Stimulated activated CD8-positive, alpha-beta memory T cell treated with anti-CD3 and anti-CD28 coated beads, Interleukin-15, amount 100 ng/mL, for 48 hours (primary cell): ENCODE data around the gene ARID5B.

Experiments
- DNase-seq, 2 donors: peaks; one replicate each; pipeline ENCODE4 v3.0.0-alpha.2; 2020; ENCODE audit warnings: low read depth in 2 of 2

Gene ARID5B

DNA sequence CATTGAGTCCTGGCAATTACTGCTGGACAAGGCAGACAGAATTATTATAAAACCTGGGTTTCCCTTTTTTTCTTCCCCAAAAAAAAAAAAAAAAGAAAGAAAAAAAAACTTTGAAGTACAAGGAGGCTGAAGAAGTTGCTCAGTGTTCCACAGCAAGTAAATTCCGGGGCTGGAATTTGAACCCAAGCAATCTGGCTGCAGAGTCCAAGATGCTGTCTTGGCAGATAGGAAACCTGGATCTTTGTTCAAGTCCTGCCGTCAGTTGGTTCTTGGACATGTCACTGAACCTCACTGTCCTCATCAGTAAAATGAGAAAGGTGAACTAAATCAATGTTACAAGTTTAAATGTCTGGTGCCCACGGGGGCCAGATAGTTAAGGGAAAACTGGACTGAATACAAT lies 35.3 kb downstream of the ARID5B start:
- no peak for DNase-seq

DNA sequence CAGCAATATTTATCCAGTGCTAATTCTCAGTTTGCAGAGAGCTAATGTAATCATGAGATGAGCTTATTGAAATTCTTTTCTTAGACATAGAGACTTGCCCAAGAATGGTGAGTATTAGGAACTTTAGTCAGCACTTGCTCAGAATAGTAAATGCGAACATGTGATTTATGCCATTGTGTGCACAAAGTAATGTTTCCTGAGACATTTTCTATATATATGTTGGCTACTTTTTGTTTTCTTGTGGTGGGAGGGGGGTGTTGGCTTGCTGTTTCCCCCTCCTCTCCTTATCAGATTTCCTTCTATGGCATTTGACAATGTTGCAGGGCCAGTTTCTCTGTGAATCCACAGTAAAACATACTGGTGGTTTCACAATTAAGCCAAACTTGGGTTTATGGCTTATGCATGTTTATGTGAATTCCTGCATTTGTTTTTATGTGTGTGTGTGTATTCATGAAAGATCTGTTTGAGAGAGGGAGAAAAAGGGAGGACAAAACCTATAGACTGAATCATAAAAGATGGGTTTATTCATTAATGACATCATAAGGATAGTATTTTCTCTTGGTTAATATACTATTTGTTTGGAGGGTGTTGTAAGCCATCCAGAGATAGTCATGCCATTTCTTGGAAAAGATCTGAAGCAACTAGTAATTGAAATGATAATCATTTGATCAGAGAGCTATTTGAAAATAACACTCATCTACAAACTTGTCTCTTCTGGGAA lies 36.3 kb downstream of the ARID5B start:
- no peak for DNase-seq

DNA sequence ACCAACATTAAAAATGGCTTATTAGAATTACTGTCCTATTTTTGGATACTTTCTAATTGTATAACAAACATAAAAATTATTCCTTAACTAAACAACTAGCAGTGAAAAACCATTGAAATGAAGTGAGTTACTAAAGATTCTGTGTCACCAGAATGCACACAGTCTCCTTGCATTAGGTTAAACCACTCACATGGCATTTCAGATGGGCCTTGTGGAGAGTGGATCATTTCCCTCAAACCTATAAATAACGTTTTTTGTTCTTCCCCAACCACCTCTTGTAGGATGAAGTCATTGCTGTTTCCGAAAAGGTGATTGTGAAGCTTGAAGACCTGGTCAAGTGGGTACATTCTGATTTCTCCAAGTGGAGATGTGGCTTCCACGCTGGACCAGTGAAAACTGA lies 38.4 kb downstream of the ARID5B start:
- no peak for DNase-seq

DNA sequence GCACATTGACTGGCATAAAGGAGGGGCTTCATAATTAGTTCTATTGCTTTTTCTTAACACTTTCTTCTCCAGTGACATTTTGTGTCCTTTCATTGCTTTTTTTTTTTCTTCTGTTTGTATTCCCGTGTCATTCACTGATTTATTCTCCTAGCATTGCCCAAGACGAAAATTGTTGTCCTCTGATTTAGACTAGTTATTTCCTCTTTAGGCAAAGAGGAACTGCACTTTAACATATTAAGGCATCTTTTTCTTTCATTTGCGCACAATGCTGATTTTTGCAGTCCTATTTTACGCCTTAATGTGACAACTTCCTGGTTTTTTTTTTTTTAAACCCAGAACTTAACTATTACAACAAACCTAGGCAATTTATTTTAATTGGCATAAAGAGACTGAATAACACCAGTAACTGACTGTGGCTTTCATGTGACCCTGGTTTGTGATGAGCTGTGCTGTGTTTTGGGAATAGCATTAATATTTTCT lies 39.7 kb downstream of the ARID5B start:
- DNase-seq = no peak

DNA sequence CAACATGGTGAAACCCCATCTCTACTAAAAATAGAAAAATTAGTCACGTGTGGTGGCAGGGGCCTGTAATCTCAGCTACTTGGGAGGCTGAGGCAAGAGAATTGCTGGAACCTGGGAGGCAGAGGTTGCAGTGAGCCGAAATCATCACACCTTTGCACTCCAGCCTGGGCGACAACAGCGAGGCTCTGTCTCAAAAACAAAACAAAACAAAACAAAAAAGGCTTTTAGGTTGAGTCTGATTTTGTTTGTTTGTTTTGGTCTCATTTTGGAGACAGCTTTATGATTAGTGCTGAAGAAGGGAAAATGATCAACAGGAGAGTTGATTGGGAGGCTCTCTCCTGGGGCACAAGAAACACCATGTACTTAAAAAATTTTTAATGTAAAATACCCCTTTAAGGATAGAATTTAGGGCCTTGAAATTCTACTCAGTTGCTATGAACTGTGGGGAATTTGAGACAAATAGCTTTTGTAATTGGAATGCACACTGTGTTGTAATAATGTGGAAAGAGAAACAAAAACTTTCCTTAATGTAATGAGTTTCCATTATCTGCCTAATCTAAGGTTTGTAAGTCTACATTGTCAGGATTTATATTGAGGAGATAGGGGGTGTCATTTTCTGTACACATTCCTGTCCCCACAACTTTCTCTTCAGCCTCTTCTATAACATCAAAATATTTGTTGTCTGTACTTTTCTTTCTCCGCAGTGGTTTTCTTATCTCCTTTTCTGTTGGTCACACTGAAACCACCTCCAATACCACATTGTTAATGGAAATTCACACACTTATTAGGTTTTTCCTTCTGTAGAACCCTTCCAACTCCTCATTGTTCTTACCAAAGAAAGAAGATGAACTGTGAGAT lies 41.3 kb downstream of the ARID5B start:
- no peak for DNase-seq

DNA sequence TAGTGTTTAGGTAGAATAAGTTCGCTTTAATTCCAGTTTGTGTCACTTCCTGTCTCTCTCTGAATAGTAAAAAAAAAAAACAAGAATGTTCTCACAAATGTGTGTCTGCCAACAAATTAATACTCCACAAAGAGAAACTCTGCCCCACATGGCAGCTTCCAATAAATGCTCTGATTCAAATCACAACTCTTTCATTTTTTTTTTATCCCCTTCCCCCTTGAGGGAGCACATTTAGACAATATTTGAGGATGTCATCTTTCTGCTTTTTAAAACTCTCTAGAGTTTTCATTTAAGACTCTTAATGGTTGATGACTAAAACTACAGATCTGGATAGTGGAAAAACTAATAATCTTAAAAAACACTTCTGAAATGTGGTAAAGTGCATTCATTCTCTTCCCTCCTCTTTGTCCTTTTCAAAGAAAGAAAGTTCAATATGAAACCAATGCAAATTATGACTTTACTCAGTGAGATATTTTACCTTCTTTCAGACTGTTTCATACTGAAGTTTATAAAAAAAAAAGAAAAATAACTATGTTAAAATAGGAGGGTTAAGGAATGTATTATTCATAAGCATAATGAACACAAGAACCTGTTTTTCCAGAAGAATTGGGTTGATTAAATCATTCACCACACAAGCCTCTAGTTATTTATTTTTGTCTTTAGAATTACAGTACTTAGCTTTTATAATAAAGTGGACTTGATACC lies 42.3 kb downstream of the ARID5B start:
- DNase-seq = no peak

DNA sequence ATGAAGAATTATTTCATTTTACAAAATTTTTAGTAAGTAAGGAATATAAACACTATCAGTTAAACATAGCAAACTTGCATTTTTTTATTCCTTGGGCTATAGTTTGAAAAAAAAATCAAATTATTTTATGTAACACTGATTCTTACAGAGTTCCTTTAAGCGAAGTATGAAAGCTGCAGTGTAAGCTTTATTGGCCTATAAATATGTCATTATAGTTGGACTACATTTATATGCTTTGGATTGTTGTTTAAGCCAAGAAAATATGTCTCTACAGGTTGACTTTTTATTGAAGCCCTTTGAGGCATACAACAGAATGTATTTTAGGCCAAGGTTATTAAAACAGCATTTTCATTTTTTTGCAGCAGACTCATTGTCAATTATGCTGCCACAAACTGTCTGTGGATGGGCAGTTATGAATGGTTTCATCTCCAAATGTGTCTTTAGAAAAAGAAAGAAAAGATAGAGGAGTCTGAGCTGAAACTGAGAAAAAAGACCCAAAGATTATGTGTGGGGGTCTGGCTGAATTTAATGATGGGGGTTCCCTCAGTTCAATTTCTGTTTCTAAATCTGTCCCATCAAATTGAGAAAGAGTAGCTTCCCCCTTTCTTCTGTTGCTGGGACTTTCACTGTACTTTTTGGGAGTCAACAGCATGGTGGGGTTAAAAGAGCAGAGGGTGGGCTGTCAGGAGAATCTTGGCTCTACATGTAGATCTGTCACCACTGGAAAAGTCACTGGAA lies 43.1 kb downstream of the ARID5B start:
- no peak for DNase-seq

DNA sequence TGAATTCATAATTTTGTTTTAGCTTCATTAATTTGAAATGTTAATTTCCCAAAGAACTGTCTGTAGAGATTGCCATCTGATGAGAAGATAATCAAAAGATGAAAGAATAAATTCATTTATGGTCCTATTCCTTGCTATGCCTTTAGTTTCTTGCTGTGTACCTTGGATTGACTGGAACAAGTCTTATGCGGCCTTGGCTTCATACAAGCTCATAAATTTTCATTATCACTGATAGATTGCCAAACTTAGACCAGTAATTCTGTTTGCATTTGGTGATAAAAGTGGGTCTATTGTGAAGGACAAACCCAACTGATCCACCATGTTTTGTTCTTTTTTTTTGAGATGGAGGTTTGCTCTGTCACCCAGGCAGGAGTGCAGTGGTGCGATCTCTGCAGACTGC lies 48.2 kb downstream of the ARID5B start:
- DNase-seq = no peak

DNA sequence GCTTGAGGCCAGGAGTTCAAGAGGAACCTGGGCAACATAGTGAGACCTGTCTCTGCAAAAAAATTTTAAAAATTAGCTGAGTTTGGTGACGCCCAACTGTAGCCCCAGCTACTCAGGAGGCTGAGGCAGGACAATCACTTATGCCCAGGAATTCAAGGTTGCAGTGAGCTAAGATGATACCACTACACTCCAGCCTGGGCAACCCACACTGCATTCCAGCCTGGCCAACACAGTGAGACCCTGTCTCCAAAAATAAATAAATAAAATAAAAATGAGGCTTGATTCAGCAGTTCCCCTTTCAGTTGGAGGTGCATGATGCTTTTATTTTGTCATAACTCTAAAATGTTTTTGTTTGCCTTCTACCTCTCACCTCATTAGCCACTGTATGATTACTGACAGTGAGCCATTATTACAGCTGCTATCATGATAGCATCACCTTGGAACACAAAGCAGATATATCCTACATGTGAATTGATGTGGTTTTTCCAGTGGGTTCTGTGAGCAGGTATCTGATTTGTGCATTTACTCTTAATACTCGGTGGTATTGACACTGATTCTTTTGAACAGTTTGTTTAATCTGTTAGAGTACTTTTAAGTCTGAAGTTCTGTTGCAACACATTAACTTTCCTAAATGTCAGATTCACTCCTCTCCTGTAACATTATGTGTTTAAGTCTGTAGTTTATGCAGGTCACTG lies 49.1 kb downstream of the ARID5B start:
- DNase-seq = no peak

DNA sequence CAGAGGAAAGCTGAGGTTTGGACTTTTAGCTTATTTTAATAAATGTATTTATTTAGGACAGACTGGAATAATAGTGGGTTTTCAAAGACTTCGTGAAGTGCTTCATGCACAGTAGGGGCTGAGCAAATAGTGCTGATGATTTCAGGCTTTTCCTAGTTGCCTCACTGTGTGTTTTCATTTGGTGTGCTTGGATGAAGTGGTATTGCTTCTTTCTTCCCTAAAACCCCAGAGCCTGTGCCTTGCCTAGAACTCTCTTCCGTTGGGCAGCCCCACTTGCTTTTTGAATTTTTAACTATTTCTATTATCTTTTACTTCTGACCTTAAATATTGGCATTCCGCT lies 49.6 kb downstream of the ARID5B start:
- DNase-seq = no peak

DNA sequence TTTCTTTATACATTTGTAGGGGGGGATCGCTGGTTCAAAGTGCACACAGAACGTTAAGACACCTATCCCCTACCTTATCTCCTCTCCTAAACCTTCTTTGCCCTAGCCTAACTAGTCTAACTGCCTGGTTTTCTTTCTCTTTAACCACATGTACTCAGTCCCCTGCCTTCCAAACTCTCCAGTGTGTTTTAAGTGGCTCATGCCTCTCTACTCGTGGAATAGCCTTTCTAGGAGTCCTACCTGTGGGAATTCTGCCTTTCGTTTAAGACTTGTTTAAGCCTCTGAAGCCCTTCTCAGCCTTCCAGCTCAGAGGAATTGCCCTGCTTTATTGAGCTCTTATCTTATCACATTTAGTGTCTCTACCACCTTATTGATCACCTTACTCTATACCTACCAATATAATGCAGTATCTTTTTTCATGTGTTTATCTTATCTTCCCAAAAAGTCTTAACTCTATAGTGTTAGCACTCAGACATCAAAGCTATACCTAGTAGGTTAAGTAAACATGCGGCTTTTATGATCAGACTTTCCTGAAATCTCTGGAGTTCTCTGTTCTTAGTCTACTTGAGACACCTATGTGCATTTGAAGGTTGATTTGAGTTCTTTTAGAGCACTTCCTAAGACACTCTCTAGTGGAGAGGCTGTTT lies 50.7 kb downstream of the ARID5B start:
- DNase-seq = no peak

DNA sequence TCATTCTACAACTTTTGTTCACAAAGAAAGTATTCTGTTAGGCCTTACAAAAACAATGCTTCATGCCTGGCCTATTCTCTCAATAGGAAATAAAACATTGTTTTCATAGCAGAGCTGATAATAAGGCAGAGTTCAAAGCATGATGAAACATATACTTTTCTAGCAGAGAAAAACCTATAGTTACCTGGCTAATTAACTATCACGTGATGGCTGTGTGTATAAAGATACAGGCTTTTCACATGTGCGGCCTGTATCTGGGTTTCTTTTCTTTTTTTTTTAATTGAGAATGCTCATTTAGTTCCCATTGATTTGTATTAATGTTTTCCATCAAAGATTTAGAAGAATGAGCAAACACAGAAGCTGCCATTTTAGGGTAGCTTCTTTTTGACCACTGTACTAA lies 51.7 kb downstream of the ARID5B start:
- no peak for DNase-seq

DNA sequence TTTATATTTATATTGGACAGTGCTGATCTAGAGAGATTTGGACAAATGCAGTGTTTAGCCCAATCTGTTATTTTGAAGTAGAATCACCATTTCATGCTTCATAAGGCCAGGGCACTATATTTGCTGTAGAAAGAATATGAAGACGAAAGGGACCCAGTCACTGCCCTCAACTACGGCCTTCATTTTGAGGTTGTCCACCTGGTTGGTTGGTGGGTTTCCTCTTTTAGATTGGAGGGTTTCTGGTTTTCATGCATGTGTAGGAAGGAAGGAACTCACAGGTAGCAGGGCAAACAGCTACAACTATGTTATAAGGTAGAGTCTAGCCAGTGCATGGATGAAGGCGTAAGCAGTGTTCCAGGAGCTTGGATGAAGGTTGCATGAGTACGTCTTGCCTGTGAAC lies 56.3 kb downstream of the ARID5B start:
- DNase-seq = no peak

DNA sequence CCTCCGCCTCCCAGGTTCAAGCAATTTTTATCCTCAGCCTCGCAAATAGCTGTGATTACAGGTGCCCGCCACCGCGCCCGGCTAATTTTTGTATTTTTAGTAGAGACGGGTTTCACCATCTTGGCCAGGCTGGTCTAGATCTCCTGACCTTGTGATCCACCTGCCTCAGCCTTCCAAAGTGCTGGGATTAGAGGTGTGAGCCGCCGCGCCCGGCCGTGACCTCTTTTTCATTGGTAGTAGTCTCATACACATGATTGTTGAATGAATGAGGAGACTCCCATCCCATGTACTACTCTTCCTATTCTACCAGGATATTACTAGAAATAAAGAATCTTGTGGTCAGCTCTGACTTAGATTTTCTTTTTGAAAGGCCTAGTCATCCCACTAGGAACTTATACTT lies 56.8 kb downstream of the ARID5B start:
- DNase-seq = no peak

DNA sequence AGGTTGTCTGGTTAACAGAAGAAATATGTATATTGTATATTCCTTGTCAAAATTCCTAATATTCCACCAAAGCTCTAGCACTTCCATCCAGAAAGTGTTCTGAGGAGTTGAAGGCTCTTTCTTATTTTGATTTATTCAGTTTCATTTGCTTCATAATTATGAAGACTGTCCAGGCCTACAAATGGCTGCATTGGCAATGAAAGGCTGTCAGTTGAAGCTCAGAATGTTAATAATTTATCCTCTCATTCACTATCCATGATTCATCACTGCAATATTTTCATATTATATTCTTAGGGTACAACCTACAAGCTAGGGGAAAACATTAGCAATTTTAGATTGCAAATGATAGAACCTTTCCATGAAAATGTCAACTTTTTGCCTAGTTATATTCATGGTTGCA lies 57.3 kb downstream of the ARID5B start:
- no peak for DNase-seq

DNA sequence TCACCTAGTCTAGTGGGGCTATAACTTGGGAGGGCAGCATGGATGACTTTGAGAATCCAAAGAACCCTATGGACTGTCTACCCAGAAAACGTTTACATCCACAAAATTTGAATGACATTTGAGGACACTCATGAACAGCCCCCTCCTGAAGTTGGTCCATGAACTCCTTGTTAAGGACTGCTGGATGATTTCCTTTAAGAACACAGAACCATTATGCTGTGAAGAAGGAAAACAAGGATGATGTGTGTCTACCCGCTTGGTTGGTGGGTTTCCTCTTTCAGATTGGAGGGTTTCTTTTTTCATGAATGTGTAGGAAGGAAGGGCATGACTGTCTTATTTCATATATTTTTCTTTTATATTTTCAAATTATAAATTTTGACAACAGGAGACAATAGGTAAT lies 58.3 kb downstream of the ARID5B start:
- DNase-seq = no peak

DNA sequence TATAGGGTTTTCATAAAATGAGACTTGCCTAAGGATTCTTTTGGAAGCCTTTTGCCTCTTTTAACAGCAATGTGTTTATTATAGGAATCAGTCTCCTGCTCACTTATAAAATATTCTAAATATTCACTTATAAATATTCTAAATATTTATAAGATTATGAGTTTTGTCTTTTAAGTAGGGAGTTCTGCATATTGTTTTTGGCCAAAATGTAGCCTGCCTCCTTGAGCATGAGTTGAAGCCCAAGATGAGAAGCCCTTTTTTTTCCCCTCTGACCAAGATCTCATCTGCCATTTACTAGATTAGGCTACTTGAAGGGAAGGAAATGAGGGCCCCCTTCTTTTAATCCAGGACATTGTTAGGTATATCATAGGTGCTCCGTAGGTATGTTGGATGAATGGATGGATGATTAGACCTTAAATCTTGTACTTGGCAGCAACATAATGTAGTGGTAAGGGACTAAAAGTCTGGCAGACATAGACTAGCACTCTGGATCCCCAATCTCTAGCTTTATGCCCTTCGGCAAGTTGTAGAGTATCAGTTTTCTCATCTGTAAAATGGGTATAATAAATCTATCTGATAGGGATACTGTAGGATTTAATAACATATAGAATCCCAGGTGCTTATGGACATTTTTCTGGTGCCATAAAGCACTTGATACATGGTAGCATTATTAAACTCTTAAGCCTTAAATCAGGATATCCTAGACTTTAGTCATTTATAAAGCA lies 59.1 kb downstream of the ARID5B start:
- DNase-seq = no peak

DNA sequence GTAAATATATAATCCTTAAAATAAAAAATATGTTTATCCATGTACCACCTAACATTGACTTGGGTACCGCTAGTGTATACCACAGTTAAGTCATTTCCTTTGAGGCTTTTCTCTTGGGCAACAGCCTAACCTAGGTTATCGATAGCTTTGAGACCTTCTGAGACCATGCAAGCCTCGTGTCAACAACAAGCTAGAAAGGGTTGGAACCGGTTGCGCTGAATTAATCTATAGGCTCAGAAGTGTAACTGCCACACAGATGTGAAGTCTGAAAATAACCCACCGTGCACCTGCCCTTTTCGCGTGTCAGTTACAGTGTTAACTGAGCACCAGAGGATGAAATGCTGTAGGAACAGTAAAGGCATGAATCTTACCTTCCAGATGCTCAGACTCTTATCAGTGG lies 59.8 kb downstream of the ARID5B start:
- no peak for DNase-seq

DNA sequence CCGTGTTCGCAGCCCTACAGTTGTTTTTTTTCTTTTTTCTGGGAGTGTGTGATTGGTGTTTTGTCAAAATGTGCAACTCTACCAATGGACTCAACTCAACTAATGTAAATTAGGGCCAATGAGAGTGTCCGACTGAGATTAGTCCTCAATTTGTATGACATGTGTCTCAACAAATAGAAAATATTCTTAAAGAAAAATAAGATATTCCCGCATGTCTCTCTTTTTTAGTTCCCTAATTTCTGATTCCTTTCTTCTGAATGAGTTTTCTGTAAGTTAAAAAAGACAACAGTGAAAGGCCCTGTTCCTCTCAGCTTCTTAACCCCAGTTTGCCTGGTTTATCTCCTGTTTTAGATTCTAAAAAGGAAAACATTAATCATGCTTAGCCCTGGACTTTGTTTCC lies 61.5 kb downstream of the ARID5B start:
- DNase-seq = no peak

DNA sequence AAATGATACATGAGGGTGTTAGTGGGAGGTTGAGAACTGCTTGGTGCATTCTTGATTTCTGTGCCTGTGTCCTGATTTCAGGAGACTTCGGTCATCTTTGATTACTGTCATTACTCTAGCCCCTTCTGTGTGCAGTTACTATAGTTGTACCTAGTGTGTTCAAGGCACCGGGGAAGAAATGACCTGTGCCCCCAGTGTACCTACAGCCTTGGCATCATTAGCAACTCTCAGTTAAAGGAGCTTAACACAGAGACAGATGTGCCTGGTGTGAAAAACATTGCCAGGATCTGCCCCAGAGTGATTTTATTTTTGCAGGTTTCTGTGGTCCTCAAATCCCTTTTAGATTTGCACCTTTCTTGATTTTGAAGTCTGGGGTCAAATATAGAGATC lies 62.2 kb downstream of the ARID5B start:
- no peak for DNase-seq
